ENCODE measurements around the gene GDF15.
"Not testable (repeated sequence)": the region's sequence is repeated elsewhere in the genome, so short reads cannot be mapped to it uniquely, and the experiment has no call there.

GDF15 gene

DNA sequence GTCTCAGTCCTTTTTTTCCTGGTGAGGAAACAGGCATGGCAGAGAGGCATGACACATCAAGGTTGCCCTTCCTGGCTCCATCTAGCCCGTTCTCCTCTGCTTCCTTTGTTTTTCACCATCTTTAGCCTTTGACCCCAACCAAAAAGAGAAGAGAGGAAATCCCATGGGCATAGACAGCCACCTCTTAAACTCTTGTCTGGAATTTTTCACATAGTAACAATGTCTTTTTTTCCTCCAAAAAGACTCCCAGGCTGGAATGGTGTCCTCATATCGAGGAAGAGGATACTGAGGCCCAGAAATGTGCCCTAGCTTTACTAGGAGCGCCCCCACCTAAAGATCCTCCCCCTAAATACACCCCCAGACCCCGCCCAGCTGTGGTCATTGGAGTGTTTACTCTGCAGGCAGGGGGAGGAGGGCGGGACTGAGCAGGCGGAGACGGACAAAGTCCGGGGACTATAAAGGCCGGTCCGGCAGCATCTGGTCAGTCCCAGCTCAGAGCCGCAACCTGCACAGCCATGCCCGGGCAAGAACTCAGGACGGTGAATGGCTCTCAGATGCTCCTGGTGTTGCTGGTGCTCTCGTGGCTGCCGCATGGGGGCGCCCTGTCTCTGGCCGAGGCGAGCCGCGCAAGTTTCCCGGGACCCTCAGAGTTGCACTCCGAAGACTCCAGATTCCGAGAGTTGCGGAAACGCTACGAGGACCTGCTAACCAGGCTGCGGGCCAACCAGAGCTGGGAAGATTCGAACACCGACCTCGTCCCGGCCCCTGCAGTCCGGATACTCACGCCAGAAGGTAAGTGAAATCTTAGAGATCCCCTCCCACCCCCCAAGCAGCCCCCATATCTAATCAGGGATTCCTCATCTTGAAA lies at the start of gene GDF15:
Gene GDF15, plus strand, starts transcription at position 484 of the 868 bp plus-strand sequence. Its CDS starts 32 bp downstream, at position 516.
- in situ Hi-C loops (cut with MboI; ENCODE audit: low sequenced_read_pairs), result no loop called here

GRCh38 chr19:18338541-18338940 lies 47.4 kb upstream of the GDF15 start:
- in situ Hi-C loops (cut with MboI; ENCODE audit: low sequenced_read_pairs), result loop anchor here (25.0 kb wide), 1 partner anchor 126 kb away; the partner anchor contains the start of gene RAB3A

DNA sequence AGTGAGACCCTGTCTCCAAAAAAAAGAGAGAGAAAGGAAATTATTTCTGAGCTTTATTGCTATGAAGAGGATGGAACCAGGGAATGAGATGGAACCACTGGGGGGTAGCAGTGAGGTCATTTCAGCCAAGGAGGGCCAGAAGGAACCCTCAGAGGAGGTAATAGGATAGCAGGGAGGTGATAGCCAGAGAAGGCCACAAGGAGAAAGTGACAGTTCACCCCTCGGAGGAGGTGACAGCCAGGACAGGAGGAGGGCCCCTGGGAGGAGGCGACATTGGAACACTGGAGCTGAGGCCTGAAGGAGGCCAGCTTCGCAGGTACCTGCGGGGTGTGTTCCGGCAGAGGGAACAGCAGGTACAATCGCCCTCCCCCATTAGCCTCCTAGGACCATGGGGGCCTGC lies 46.2 kb upstream of the GDF15 start:
- in situ Hi-C loops (cut with MboI; ENCODE audit: low sequenced_read_pairs), result loop anchor here (25.0 kb wide), 1 partner anchor 127 kb away; the partner anchor contains the start of gene RAB3A

DNA sequence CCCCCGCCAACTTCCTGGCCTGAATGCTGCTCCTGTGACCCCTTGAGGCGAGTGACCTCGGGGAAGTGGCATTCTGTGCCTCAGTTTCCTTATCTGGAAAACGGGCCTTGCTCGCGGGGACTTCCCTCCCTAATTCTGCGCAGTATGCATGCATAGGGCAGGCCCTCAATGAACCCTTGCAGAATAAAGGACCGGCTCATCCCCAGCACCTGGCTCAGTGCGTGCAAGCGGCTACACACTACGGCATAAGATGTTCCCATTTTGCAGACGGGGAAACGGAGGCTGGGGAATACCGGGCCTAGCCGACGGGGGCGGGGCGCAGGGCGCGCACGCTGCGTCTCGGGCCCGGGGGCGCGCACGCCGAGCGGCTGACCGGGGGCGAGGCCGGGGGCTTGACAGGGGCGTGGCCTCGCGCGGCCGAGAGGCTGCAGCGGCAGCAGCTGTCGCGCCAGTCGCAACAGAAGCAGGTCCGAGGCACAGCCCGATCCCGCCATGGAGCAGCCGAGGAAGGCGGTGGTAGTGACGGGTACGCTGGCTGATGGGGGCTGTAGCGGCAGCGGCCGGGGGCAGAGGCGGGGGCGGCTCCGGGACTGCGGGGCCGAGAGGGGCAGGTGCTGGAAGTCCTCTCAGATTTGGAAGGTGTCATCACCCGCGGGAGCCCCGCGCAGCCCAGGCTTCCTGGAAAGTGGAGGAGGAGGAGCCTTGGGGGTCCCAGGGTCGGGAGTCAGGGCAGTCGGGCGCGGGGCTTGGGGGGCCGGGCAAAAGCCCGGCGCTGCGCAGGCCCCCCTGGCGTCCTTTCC lies 45.6 kb upstream of the GDF15 start, which contains the start of gene PGPEP1:
Gene PGPEP1, plus strand, starts transcription at position 409 of the 800 bp plus-strand sequence. Its CDS starts 84 bp downstream, at position 493.
- in situ Hi-C loops (cut with MboI; ENCODE audit: low sequenced_read_pairs), result loop anchor here (25.0 kb wide), 1 partner anchor 128 kb away; the partner anchor contains the start of gene RAB3A

GRCh38 chr19:18340990-18341868 lies 44.7 kb upstream of the GDF15 start:
- in situ Hi-C loops (cut with MboI; ENCODE audit: low sequenced_read_pairs), result loop anchor here (25.0 kb wide), 1 partner anchor 129 kb away; the partner anchor contains the start of gene RAB3A

DNA sequence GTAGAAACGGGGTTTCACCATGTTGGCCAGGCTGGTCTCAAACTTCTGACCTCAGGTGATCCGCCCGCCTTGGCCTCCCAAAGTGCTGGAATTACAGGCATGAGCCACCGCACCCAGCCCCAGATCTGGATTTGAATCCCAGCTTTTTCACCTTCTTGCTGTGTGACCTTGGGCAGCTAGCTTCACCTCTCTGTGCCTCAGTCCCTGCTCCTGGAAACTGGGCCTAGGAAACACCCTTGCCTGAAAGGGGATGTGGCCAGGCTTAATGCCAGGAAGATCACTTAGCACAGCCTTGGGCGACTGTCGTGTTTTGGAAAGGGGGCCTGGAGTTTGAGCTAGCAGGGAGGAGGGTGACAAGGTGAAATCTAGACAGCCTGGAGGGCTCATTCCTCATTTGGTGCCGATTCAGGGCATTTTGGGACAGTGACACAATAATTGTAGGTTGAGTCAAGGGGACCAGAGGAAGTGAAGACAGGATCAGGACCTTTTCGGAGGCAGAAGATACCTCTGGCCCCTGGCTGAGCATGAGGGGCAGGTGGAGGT lies 43.8 kb upstream of the GDF15 start:
- in situ Hi-C loops (cut with MboI; ENCODE audit: low sequenced_read_pairs), result loop anchor here (25.0 kb wide), 1 partner anchor 130 kb away; the partner anchor contains the start of gene RAB3A

GRCh38 chr19:18344582-18344950 lies 41.4 kb upstream of the GDF15 start:
- in situ Hi-C loops (cut with MboI; ENCODE audit: low sequenced_read_pairs), result loop anchor here (25.0 kb wide), 1 partner anchor 132 kb away; the partner anchor contains the start of gene RAB3A

GRCh38 chr19:18345296-18345695 lies 40.7 kb upstream of the GDF15 start:
- in situ Hi-C loops (cut with MboI; ENCODE audit: low sequenced_read_pairs), result loop anchor here (25.0 kb wide), 1 partner anchor 133 kb away; the partner anchor contains the start of gene RAB3A

DNA sequence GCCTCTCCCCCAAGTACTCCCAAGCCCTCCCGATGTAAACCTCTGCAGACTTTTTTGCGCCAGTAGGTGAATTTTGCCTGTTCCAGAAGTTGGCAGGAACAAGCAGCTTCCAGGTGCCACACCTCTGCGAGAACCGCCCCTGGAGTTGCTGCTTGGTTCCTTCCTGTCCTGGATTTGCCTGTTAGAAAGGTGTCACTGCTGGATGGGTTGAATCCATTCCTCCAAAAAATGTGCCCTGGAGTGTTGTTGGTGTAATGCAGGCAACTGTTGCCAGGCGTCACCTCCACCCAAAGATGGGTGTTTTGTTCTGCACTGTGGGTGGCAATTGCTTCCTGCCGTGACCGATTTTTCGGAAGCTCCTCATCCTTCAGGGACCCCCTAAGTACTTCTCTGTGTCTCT lies 39.9 kb upstream of the GDF15 start:
- in situ Hi-C loops (cut with MboI; ENCODE audit: low sequenced_read_pairs), result loop anchor here (25.0 kb wide), 1 partner anchor 134 kb away; the partner anchor contains the start of gene RAB3A

DNA sequence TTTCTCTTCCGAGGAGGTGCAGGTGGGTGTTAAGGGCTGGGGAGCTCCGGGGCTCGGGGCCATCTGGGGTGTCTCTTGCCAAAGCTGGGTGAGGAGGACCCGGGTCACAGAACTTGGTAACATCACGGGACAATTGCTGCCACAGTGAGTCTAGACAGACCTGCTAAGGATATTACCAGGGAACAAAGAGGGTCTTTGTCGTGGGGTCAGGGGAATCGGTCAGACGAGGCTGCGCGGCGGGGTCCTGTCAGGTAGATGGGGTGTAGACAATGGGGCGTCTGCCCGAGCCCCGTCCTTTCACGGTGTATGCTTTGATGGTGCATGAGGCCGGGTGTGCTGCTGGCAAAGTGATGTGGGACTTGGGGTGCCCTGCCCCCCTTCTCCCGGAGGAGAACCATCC lies 37.8 kb upstream of the GDF15 start:
- in situ Hi-C loops (cut with MboI; ENCODE audit: low sequenced_read_pairs), result loop anchor here (25.0 kb wide), 1 partner anchor 136 kb away; the partner anchor contains the start of gene RAB3A

- in situ Hi-C loops (cut with MboI; ENCODE audit: low sequenced_read_pairs), result loop anchor here (25.0 kb wide), 1 partner anchor 137 kb away; the partner anchor contains the start of gene RAB3A
Measured at GRCh38 chr19:18348818-18349339, 37.1 kb upstream of the GDF15 start.

GRCh38 chr19:18349524-18350128 lies 36.3 kb upstream of the GDF15 start:
- in situ Hi-C loops (cut with MboI; ENCODE audit: low sequenced_read_pairs), result loop anchor here (25.0 kb wide), 1 partner anchor 137 kb away; the partner anchor contains the start of gene RAB3A

DNA sequence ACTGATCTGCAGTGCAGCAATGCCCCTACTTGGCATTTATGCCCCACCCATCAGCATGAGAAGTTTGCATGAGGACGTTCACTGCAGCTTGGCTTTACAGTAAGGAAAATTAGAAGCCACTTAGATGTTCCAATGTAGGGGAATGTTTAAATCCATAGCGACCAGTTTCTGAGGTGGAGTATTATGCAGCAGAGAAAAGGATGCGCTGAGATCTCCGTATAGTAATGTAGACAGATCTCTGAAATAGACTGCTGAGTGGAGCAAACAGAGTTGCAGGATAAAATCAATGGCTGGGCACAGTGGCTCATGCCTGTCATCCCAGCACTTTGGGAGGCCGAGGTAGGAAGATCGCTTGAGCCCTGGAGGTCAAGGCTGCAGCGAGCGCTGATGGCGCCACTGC lies 35.5 kb upstream of the GDF15 start:
- in situ Hi-C loops (cut with MboI; ENCODE audit: low sequenced_read_pairs), result no loop called here

DNA sequence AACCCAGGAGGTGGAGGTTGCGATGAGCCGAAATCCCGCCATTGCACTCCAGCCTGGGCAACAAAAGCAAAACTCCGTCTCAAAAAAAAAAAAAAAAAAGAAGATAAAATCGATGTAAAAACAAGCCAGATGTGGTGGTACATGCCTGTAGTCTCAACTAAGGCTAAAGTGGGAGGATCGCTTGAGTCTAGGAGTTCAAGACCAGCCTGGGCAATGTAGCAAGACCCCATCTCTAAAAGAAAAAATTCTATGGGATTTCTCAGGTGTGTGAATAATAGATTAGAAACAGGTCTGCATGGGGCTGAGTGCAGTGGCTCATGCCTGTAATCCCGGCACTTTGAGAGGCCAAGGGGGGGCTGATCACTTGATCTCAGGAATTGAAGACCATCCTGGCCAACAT lies 34.4 kb upstream of the GDF15 start:
- in situ Hi-C loops (cut with MboI; ENCODE audit: low sequenced_read_pairs), result no loop called here

DNA sequence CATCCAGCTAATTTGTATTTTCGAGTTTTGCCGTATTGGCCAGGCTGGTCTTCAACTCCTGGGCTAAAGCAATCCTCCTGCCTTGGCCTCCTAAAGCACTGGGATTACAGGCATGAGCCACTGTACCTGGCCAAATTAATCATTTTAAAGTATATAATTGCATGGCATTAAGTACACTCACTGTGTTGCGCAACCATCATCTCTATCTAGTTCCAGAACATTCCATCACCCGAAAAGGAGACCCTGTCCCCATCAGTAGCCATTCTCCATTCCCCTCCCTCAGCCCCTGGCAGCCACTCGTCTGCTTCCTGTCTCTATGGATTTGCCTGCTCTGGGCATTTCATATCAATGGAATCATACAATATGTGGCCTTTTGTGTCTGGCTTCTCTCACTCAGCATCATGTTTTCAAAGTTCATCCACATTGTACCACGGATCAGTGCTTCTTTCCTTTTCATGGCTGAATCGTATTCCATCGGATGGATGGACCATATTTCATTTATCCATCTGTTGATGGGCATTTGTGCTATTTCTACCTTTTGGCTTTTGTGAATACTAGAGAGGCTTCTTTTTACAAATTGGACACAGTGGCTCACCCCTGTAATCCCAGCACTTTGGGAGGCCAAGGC lies 32.5 kb upstream of the GDF15 start:
- in situ Hi-C loops (cut with MboI; ENCODE audit: low sequenced_read_pairs), result no loop called here

GRCh38 chr19:18354743-18355142 lies 31.2 kb upstream of the GDF15 start:
- in situ Hi-C loops (cut with MboI; ENCODE audit: low sequenced_read_pairs), result not testable (repeated sequence)

DNA sequence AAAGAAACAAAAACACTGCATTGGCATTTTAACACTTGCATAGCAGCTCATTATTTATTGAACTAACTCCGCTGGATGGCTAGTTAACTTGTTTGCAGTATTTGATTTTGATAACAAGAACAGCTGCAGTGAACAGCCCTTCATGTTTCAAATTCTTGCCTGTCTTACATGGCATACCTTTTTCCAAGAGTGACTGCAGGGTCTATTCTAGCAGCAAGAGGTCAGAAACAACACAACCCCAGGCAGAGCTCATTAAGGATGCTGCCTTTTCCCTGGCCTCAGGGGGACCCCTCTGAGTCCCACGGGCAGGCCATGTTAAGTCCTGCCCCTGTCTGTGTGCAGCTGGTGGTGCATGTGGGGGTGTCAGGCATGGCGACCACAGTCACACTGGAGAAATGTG lies 28.9 kb upstream of the GDF15 start:
- in situ Hi-C loops (cut with MboI; ENCODE audit: low sequenced_read_pairs), result no loop called here

- in situ Hi-C loops (cut with MboI; ENCODE audit: low sequenced_read_pairs), result no loop called here
Measured at GRCh38 chr19:18361646-18362045, 24.3 kb upstream of the GDF15 start.

Data from HL-60/S4 treated with phorbol 12-myristate 13-acetate at 8.2 ng/mL for 4 days and 3 days (cell line).